ENCODE data around the gene ATP2A1. TPM values are rescaled to one million over a fixed set of nuclear protein-coding genes. Genes with fewer than 3 reads are reported as not detected.

Gene ATP2A1
- total RNA-seq, 4 donors from 2014 or later: 0.32 to 0.44 (median 0.37) TPM

GRCh38 chr16:28836761-28837064 lies 41.6 kb upstream of the ATP2A1 start:
- no peak for TF ChIP-seq CTCF (IDR thresholded peaks at IDR 0.05)
- no peak for ATAC-seq (ENCODE audit: low FRiP score)
- no peak for DNase-seq (ENCODE audit: low spot score)

DNA sequence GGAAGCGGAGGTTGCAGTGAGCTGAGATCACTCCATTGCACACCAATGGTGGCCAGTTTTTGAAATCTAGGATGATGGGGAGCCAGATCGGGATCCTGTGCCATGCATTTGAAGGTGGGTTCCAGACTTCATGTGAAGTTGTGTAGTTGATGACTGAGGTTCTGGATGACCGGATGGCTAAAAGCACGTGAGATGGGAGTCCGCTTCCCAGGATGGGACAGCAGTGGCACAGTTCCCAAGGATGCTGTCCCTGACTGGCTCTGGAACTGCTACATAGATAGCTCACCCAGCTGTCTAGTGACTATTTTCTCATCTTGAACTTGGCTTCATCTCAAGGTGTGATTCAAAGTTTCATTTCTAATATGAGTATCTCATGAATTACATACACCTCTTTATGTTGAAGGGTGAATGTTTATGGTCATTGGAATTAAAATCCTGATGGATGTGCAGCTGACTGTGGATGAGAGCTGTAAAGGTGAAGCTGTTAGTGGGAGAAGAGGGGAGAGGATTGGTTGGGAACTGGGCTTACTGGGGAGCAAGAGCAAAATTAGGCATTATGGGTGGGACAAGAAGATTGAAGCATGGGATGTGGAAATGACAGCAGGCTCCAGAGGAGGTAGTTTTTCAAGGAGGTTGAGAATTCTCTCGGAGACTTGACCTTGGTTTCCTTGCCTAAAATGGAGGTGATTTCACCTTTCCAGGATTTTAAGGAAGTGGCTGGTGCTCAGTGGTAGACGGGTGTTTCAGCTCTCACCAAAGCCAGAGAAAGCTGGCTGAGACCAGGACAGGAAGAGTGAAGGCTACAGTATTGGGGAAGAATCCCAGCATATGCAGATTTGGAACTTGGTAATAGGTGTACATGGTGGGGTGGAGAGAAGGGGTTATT lies 40.4 kb upstream of the ATP2A1 start:
- ATAC-seq (ENCODE audit: low FRiP score) (no peak), DNase-seq (ENCODE audit: low spot score) (no peak)
- TF ChIP-seq CTCF (IDR thresholded peaks at IDR 0.05): no peak

DNA sequence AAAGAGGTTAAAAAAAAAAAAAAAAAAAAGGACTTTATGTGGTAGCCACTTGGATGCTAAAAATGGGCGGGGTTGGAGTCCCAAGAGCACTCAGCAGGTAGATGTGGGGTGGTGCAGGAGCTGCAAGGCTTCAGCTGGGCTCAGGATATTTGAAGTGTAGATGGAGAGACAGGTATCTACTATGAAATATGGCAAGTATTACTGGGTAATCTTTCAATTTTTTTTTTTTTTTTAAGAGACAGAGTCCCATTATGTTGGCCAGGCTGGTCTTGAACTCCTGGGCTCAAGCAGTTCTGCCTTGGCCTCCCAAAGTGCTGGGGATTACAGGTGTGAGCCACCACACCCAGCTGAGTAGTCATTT lies 39.8 kb upstream of the ATP2A1 start:
- DNase-seq (ENCODE audit: low spot score) (no peak), ATAC-seq (ENCODE audit: low FRiP score) (no peak)
- TF ChIP-seq CTCF (IDR thresholded peaks at IDR 0.05): no peak

- ATAC-seq (ENCODE audit: low FRiP score): no peak
- no peak for DNase-seq (ENCODE audit: low spot score)
- TF ChIP-seq CTCF (IDR thresholded peaks at IDR 0.05): no peak
Observed at GRCh38 chr16:28839004-28839639, 39.2 kb upstream of the ATP2A1 start.

DNA sequence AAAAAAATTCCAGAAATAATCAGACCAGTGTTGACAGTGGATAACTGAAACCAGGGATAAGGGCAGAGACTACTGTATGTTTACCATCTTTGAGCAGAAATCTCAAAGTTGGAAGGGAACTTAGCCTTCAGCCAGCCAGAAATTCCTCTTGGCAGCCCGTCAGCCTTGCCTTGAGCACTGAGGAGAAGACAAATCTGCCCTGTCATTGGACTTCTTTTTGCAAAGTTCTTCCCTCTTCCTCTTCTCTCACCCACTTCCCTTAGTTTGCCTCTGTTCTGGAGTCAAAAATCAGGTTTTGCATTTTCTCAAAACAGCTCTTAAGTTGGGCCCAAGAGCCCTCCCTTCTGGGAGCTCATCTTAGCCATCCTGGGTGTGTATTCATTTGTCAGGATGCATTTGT lies 38.4 kb upstream of the ATP2A1 start:
- no peak for ATAC-seq (ENCODE audit: low FRiP score)
- TF ChIP-seq CTCF (IDR thresholded peaks at IDR 0.05): no peak
- no peak for DNase-seq (ENCODE audit: low spot score)

DNA sequence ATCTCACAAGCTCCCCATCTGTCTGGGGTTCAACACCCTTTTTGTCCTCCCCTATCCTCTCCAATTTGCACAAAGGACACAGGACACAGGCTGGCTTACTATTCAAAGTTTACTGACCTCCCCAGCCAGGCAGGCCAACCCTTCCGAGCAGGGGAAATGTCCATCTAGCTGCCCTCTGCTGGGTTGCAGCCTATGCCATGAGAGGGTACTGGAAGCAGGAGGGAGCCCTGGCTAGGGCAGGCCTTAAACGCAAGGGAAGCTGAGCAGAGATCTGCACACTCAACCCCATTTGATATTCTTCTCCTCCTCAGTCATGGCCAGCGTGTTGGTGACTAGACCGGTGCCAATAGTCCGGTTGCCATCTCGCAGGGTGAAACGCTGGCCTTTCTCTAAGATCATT lies 35.6 kb upstream of the ATP2A1 start:
- DNase-seq (ENCODE audit: low spot score) (no peak), ATAC-seq (ENCODE audit: low FRiP score) (no peak)
- TF ChIP-seq CTCF (IDR thresholded peaks at IDR 0.05): no peak

- ATAC-seq (ENCODE audit: low FRiP score) (no peak), DNase-seq (ENCODE audit: low spot score) (no peak)
- no peak for TF ChIP-seq CTCF (IDR thresholded peaks at IDR 0.05)
Observed at GRCh38 chr16:28843766-28844165, 34.5 kb upstream of the ATP2A1 start.
